Measurements from ENCODE around the gene AFAP1. TPM values are rescaled to one million over a fixed set of nuclear protein-coding genes. Genes with fewer than 3 reads are reported as not detected.

AFAP1 gene
- total and polyA plus RNA-seq, 2 of the 4 experiments (the other 2 are of a cell fraction), result 48.2 to 80.9 TPM

GRCh38 chr4:7744142-7744804 is 195.4 kb downstream of the AFAP1 start:
- 74% methylated on average over 12 of the region's 16 CpGs; no CpG with 5 or more reads in 1 of the 2 experiments for WGBS, 2 experiments (ENCODE audit: extremely low coverage in 2 of 2, insufficient read length in 1 of 2)
- no peak overlapping the region for H3K4me3 ChIP-seq (ENCODE audit: insufficient read depth, low read depth, low read length)
- H3K4me1 ChIP-seq (ENCODE audit: control insufficient read depth, insufficient read depth, low read length), result no peaks in the 10 kb centered on the region
- no peak overlapping the region for H3K14ac ChIP-seq (replicated peaks; ENCODE audit: low read depth, low read length)
- no peak overlapping the region for H2AK5ac ChIP-seq (ENCODE audit: low read depth, low read length)
- H3K9me1 ChIP-seq (ENCODE audit: insufficient read depth, low read length), result no peaks in the 10 kb centered on the region
- no peak overlapping the region for H4K5ac ChIP-seq (ENCODE audit: low read depth, low read length)
- no peak overlapping the region for H2BK20ac ChIP-seq (ENCODE audit: low read depth, low read length)
- H3K9me3 ChIP-seq (ENCODE audit: control insufficient read depth, insufficient read depth, low read length), result no peaks in the 10 kb centered on the region
- dilution Hi-C loops (cut with HindIII; ENCODE audit: low sequenced_read_pairs, unreplicated experiment), result no loop called here
- H3K18ac ChIP-seq (ENCODE audit: low read depth, low read length), result no peak overlapping the region
- no peak overlapping the region for H3K23ac ChIP-seq (ENCODE audit: low read depth, low read length)
- H3K27ac ChIP-seq (ENCODE audit: insufficient read depth, low read length), result no peak overlapping the region
- H2BK5ac ChIP-seq (ENCODE audit: low read depth, low read length, poor library complexity, severe bottlenecking), result no peak overlapping the region
- ATAC-seq (ENCODE audit: low read depth) (0 out of 2 replicates have a peak, but pooled peaks have one; percentile 15), DNase-seq (no peak)
- TF ChIP-seq CHD1 (IDR thresholded peaks at IDR 0.05; ENCODE audit: low read depth, low read length) (no peak), SMC3 (IDR thresholded peaks at IDR 0.05; ENCODE audit: low read depth, low read length) (no peak), MXI1 (IDR thresholded peaks at IDR 0.05; ENCODE audit: borderline replicate concordance, low read depth, low read length) (no peak), BHLHE40 (IDR thresholded peaks at IDR 0.05; ENCODE audit: low read depth, low read length) (no peak), ELK1 (IDR thresholded peaks at IDR 0.05; ENCODE audit: borderline replicate concordance, low read depth, low read length) (no peak), POLR2A (IDR thresholded peaks at IDR 0.05; ENCODE audit: low read depth, low read length) (no peak), MAZ (IDR thresholded peaks at IDR 0.05; ENCODE audit: borderline replicate concordance, low read depth, low read length) (no peak), MAFK (IDR thresholded peaks at IDR 0.05; ENCODE audit: low read depth, low read length) (no peak), RCOR1 (IDR thresholded peaks at IDR 0.05; ENCODE audit: insufficient replicate concordance, low read length) (no peak), NFE2L2 (IDR thresholded peaks at IDR 0.05; ENCODE audit: low read depth, low read length) (no peak), CEBPB (IDR thresholded peaks at IDR 0.05; ENCODE audit: low read depth, low read length) (no peak), RAD21 (IDR thresholded peaks at IDR 0.05; ENCODE audit: low read length) (no peak), RFX5 (IDR thresholded peaks at IDR 0.05; ENCODE audit: low read depth, low read length) (no peak)
- TF ChIP-seq, protein P1, sequence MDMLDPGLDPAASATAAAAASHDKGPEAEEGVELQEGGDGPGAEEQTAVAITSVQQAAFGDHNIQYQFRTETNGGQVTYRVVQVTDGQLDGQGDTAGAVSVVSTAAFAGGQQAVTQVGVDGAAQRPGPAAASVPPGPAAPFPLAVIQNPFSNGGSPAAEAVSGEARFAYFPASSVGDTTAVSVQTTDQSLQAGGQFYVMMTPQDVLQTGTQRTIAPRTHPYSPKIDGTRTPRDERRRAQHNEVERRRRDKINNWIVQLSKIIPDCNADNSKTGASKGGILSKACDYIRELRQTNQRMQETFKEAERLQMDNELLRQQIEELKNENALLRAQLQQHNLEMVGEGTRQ (IDR thresholded peaks at IDR 0.05; ENCODE audit: low read depth, low read length), result no peak
- TF ChIP-seq, protein P2, sequence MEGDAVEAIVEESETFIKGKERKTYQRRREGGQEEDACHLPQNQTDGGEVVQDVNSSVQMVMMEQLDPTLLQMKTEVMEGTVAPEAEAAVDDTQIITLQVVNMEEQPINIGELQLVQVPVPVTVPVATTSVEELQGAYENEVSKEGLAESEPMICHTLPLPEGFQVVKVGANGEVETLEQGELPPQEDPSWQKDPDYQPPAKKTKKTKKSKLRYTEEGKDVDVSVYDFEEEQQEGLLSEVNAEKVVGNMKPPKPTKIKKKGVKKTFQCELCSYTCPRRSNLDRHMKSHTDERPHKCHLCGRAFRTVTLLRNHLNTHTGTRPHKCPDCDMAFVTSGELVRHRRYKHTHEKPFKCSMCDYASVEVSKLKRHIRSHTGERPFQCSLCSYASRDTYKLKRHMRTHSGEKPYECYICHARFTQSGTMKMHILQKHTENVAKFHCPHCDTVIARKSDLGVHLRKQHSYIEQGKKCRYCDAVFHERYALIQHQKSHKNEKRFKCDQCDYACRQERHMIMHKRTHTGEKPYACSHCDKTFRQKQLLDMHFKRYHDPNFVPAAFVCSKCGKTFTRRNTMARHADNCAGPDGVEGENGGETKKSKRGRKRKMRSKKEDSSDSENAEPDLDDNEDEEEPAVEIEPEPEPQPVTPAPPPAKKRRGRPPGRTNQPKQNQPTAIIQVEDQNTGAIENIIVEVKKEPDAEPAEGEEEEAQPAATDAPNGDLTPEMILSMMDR (conservative IDR thresholded peaks at IDR 0.05; ENCODE audit: low read depth, low read length), result no peak
- no peak overlapping the region for H3K56ac ChIP-seq (ENCODE audit: extremely low read depth, insufficient read depth, low read length)
- H3K79me1 ChIP-seq (ENCODE audit: low read depth in 1 of 2, low read length in 2 of 2), result no peaks in the 10 kb centered on the region
- H4K20me1 ChIP-seq (ENCODE audit: insufficient read depth, low read length), result no peaks in the 10 kb centered on the region
- H2AFZ ChIP-seq (replicated peaks; ENCODE audit: low read length, poor library complexity), result no peak overlapping the region
- in situ Hi-C loops (cut with MboI; ENCODE audit: low sequenced_read_pairs), result no loop called here
- no peak overlapping the region for H3K4ac ChIP-seq (ENCODE audit: low read depth, low read length)
- CTCF ChIA-PET, result no interaction called here
- no peaks in the 10 kb centered on the region for H3K36me3 ChIP-seq (ENCODE audit: control insufficient read depth, insufficient read depth, low read length)
- no peak overlapping the region for H4K8ac ChIP-seq (ENCODE audit: low read depth in 2 of 2, low read length in 2 of 2)
- H2BK120ac ChIP-seq (ENCODE audit: low read depth, low read length), result no peak overlapping the region
- no peak overlapping the region for H2BK15ac ChIP-seq (ENCODE audit: low read depth, low read length)
- no peak overlapping the region for H2AK9ac ChIP-seq (replicated peaks; ENCODE audit: low read depth, low read length, poor library complexity)
- BruUV-seq (replicated peaks), result no TSS peak
- POLR2A ChIA-PET (ENCODE audit: unreplicated experiment), result no interaction called here
- no peak overlapping the region for H3K4me2 ChIP-seq (ENCODE audit: low read depth, low read length)
- no peaks in the 10 kb centered on the region; the same call in 1 of the 2 replicates for H3K27me3 ChIP-seq (ENCODE audit: control insufficient read depth, insufficient read depth, low read length)
- intact Hi-C loops (cut with micrococcal nuclease), result no loop called here
- H4K91ac ChIP-seq (ENCODE audit: insufficient read depth, low read depth, low read length), result no peak overlapping the region
- H3K9ac ChIP-seq (ENCODE audit: low read depth, low read length), result no peak overlapping the region

Measured in IMR-90 (cell line).